Upper lobe of left lung (tissue), 4 donors: ENCODE data around the gene UTP14A.

Experiments
- CTCF ChIP-seq, 6 experiments: fragments of 450-650 bp in 4 of 6; fragments of 200-600 bp in 2 of 6; sonication (generic) in 2 of 6; IDR thresholded peaks; one replicate each; pipeline ENCODE4 v1.5.1; 2016 to 2019; ENCODE audit warnings: antibody characterized with exemption in 6 of 6
- EP300 ChIP-seq, 4 donors: sonication (generic); formaldehyde crosslinking; IDR thresholded peaks; one replicate each; pipeline ENCODE4 v1.5.1; 2017; ENCODE audit warnings: antibody characterized with exemption in 4 of 4, control low read depth in 2 of 4
- POLR2AphosphoS5 ChIP-seq, 2 donors: sonication (generic); formaldehyde crosslinking; IDR thresholded peaks; one replicate each; pipeline ENCODE4 v1.5.1; 2017; ENCODE audit warnings: antibody characterized with exemption in 2 of 2

- TF ChIP-seq CTCF (IDR thresholded peaks at IDR 0.05) (no peak), POLR2AphosphoS5 (IDR thresholded peaks at IDR 0.05) (no peak), EP300 (IDR thresholded peaks at IDR 0.05) (no peak)
Observed at GRCh38 chrX:129958083-129958465, 52.1 kb downstream of the UTP14A start.
